Left ventricle myocardium superior (tissue), 1 donor: ENCODE results near the gene CCNJL. TPM values are rescaled to one million over a fixed set of nuclear protein-coding genes. Genes with fewer than 3 reads are reported as not detected.

ENCODE experiments used
- ATAC-seq: fragments of 200-7000 bp; cut with Tn5 transposase; one replicate; pipeline ENCODE4 v1.9.1; 2020; ENCODE audit warnings: mild to moderate bottlenecking, moderate library complexity
- DNase-seq: peaks from one replicate; pipeline ENCODE4 v3.0.0-alpha.2; 2020
- intact Hi-C: fragments of 100-400 bp; cut with micrococcal nuclease; formaldehyde crosslinking; loops from one replicate; pipeline ENCODE4 v1.11.0; 2022
- total RNA-seq: library from RNA; stranded (reverse); fragmentation: NEBNext Ultra II Directional; extraction: Animal tissue kit (Norgen Biotek cat#: 25700); gene quantifications from one replicate; pipeline ENCODE4 v1.2.1, GENCODE V29; 2021
- donor health status: DM: no; HTN: yes; CAD: no; lungs with severe emphysema.

CCNJL gene
- total RNA-seq, 1 donor from 2014 or later, result 9.1 TPM

- intact Hi-C loops, result no loop called here
- no peak for DNase-seq
- ATAC-seq, result peak; percentile 27
Observed at GRCh38 chr5:160297776-160298175, 14.6 kb downstream of the CCNJL start.

DNA sequence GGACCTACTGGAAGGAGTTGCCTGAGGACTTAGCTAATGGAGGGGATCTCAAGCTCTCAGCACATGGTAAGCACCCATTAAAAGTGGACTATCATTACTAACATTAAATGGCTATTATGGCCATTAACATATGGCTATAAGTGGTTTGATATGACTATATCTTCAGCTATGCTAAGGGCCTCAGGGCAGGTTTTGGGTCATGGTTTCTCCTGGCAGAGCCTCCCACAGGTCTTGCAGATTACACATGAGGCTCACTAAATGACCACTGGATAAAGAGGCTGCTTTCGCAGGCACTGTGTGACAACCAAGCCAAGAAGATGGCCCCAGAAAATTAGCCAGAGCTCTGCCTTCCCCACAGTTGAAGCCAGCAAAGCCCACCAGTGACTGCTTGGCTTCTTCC is 15.4 kb downstream of the CCNJL start:
- DNase-seq (no peak), ATAC-seq (no peak)
- intact Hi-C loops, result no loop called here

- DNase-seq (no peak), ATAC-seq (no peak)
- intact Hi-C loops, result no loop called here
Observed at GRCh38 chr5:160296496-160296895, 15.9 kb downstream of the CCNJL start.

DNA sequence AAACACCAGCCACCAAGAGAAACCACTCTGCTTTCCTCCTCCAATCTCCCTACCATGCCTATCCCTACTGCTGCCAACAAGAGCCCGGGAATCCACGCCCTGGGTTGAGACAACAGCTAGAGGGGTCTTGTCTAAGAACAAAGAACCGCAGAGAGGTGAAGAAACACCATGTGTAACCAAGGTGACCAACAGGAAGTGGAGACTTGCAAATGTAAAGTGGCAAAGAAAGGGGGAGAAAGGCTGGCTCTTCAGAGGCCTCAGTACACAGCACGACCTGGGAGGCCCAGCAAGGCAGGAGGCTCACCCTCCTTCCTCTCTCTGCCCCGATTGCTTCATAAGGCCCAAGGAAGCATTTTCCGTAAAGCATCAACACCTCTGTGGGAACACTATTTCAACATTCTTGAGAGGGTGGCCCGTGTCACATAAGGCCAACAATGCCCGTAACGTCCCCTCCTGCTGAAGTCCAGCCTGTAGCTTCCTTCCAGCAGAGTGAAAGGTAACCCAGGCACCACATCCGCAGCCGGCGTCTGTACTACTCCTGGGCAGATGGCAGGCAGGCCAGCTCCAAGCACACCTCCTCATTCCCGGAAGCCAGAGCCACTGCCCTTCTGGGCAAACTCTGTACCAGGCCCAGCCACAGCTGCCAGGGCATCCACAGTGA is 18.3 kb downstream of the CCNJL start:
- DNase-seq, result peak; percentile 52
- ATAC-seq, result peak; percentile 63
- intact Hi-C loops, result no loop called here

- ATAC-seq, result no peak
- intact Hi-C loops, result no loop called here
- no peak for DNase-seq
Observed at GRCh38 chr5:160293386-160293785, 19.0 kb downstream of the CCNJL start.

GRCh38 chr5:160291467-160291866 is 20.9 kb downstream of the CCNJL start:
- intact Hi-C loops, result no loop called here
- no peak for DNase-seq
- no peak for ATAC-seq

DNA sequence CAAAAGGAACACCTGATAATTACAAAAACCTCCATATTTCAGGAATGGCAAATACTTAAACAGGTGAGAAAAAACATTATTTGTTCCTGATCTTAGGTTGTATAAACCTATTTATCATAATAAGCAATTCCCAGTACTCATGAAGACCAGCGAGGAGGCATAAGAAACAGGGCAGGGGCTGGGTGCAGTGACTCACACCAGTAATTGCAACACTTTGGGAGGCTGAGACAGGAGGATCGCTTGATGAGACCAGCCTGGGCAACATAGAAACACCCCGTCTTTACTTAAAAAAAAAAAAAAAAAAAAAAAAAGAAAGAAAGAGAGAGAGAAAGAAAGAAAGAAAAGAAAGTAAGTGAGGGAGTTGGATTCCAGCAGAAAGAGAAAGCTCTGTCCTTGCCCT is 21.6 kb downstream of the CCNJL start:
- ATAC-seq (no peak), DNase-seq (no peak)
- intact Hi-C loops, result no loop called here

DNA sequence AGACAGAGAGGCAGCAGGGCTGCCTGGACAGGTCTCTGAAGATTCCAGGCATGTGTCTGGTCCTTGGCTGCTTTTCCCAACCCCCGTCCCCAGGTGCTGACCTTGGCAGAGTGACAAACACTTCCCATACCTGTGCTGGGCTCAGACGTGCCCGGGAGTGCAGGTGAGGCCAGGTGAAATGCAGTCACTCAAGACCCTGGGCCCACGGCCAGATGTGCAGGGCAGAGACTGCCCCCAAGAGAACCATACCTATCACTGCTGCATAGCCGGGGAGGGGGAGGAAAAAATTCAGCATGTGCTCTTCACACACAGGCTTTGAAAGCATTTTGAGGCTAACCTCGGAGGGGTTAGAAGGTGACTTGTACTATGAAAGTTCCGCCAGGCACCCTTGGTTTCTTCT is 22.6 kb downstream of the CCNJL start:
- DNase-seq (no peak), ATAC-seq (no peak)
- intact Hi-C loops, result no loop called here

DNA sequence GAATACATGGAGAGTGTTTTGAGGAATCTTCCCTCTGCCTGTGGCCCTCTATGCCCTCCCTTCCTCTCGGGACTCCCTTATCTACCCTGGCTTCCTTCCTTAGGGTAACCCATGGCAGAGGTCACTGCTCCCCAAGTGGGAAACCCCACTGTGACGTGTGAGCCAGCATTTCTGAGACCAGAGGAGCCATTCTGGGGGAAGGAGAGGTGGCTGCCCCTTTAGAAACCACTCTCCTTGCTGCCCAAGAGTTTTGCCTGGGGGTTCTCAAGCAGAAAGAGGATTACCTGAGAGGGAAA is 23.1 kb downstream of the CCNJL start:
- no peak for ATAC-seq
- intact Hi-C loops, result no loop called here

DNA sequence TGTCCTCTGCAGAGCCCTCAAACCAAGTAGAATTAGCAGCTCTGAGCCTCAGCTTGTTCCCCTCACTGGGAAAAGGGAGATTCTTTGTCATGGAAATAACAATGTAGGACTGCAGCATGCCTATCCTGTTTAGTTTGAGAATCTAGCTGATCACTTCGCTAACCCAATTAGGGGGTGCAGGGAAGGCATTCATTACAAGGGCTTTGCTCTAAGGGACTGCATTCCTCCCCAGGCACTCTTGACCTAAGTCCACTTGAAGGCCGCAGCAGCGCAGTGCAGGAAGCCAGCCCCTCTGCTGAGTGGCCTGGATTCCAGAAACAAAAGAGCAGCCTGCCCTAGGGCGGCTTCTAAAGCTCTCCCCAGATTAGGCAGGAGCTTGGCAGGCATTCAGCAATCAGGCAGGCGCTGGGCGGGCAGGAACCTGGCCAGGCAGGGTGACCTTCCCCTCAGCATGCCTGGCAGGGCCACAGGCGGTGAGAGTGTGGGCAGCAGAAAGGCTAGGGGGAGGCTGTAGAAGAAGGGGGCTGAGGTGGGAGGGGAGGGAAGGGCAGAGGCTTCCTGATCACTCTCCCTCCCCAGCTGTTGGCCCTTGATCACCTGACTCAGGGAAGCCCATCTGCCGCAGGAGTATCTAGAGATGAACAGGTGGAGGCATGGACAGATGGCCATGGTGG is 24.8 kb downstream of the CCNJL start:
- intact Hi-C loops, result no loop called here
- DNase-seq (peak; percentile 89), ATAC-seq (peak; percentile 96)

More for the DNA sequence above, 23.1 kb downstream of the CCNJL start:
- DNase-seq, result no peak

- no peak for ATAC-seq
- intact Hi-C loops, result no loop called here
- no peak for DNase-seq
Observed at GRCh38 chr5:160286947-160287346, 25.4 kb downstream of the CCNJL start.

GRCh38 chr5:160285316-160285715 is 27.0 kb downstream of the CCNJL start:
- DNase-seq (no peak), ATAC-seq (no peak)
- intact Hi-C loops, result no loop called here

DNA sequence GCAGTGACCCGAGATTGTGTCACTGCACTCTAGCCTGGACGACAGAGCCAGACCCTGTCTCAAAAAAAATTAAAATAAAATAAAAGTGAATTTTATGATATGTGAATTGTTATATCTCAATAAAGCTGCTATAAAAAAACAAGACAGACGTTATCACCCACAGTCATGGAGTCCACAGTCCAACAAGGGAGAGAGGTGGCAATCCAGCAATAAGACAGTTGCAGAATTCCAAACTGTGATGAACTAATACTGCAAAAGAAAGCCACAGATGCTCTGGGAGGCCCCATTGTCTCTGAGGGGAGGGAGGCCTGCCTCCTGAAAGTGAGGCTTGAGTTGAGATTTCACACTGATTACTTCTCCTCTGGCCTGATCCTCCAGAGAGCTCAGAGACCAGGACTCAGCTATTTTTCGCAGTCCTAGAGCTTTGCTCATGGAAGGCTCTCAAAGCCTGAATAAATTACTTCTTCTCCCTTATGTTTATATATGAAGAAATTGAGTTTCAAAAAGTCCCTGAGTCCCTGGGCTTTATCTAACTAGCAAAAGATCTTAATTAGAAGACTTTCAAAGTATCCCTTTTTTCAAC is 28.0 kb downstream of the CCNJL start:
- intact Hi-C loops, result no loop called here
- ATAC-seq, result no peak
- DNase-seq, result no peak

DNA sequence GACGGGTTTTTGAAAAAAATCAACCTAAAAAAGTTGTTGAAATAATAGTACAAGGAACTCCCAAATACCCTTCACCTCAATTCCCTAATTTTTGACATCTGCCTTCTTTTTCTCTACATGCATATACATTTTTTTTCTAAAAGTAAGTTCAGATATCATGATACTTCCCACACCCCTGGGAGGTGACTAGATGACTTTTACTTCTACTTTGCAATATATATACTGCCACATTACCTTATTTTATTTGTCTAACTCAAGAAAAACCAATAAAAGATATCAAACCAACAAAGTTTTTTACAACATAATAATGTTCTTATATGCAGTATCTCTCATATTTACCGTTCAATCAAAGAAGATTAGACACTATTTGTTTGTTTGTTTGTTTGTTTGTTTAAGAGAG is 31.1 kb downstream of the CCNJL start:
- intact Hi-C loops, result no loop called here
- DNase-seq, result no peak
- no peak for ATAC-seq

GRCh38 chr5:160280384-160281095 is 31.8 kb downstream of the CCNJL start:
- DNase-seq (no peak), ATAC-seq (no peak)
- intact Hi-C loops, result no loop called here

DNA sequence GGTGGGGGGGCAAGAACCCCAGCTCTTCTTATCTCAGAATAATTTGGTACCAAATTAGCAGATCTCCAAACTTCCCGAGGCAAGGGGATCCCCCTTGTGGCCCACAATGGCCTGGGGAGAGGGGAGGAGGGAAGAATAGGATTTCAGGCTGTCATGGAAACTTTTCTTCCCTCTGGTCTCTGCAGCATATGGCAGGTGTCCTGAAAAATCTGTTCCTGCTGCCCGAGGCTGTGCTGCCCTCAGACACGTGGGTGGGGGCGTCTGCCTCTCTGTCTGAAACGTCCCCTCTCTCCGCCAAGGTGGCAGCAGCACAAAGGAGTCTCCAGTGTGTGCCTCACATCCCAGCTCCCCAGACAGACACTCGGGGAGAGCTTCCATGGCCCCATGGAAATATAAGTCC is 34.0 kb downstream of the CCNJL start:
- no peak for DNase-seq
- no peak for ATAC-seq
- intact Hi-C loops, result no loop called here

- DNase-seq (no peak), ATAC-seq (no peak)
- intact Hi-C loops, result no loop called here
Observed at GRCh38 chr5:160274483-160274931, 37.9 kb downstream of the CCNJL start.

GRCh38 chr5:160272889-160273288 is 39.5 kb downstream of the CCNJL start:
- ATAC-seq (no peak), DNase-seq (no peak)
- intact Hi-C loops, result no loop called here

DNA sequence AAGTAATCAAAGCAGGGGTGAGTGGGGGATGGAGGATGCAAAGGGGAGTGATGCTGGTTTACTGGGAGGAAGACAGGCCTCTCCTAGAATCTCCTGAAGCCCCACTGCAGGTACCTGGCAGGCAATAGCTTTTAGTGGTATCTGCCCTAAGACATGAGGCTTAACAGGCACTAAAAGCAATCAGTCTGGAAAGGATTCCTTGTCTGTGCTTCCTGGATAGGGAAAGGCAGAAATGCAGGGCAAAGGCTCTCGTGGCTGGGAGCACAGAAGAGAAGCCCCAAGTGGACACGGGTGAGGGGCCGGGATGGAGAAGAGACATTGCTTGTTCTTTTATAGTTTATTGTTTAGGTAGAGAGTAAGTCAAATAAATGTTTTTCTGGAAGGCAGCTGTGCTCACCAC is 40.1 kb downstream of the CCNJL start:
- intact Hi-C loops, result no loop called here
- ATAC-seq, result no peak
- DNase-seq, result no peak

DNA sequence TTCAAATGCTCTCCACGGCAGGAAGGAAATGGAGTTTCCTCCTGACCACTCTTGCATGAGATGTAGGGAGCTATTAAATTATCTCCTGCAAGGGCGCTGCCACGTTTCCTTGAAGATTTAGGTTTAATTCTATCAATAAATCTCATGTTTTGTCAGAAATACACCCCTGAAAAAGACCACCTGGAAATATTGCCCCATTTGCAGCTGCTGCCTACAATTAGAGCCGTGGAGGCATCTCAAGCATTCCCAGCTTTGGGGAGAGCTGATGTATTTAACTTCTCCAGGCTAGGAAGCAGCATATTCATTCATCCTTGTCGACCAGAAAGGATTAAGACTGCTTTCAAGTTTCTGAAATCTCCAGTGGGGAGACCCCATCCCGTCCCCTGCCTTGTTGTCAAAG is 40.5 kb downstream of the CCNJL start:
- intact Hi-C loops, result no loop called here
- no peak for DNase-seq
- ATAC-seq, result no peak
